ENCODE data around the gene NR1I2. TPM values are rescaled to one million over a fixed set of nuclear protein-coding genes. Genes with fewer than 3 reads are reported as not detected.

The NR1I2 gene
- total and polyA plus RNA-seq, 9 of the 15 experiments (the other 6 are each of a cell fraction or from before 2014, with no cell fraction given), result not detected

DNA sequence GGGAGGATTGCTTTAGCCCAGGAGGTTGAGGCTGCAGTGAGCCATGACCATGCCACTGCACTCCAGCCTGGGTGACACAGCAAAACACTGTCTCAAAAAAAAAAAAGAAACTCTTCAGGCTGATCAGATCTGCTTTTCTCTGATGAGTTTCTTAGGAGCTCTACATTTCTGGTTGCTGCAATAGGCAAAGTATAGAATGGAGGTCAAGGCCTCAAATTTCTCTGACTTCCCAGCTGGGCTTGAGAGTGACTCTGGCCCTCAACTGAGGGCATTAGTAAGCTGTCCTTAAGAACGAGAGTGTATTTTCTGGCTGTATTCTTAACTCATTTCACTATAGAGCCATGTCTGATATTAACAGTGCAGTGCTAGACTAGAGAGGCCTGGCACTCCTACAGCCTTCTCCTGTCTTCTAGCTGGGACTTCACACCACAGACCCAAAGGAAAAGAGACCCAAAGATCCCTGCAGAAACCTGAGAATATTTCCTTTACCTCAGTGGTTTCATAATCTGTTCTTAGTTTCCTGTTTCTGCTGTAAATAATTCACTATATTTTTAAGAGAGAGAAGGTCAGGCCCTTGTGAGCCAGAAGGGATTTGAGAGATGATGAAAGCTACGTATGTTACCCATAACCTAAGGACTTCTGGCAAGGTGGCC lies 2.0 kb upstream of the NR1I2 start:
- no peak for TF ChIP-seq NFATC3 (IDR thresholded peaks at IDR 0.05)
- peak; percentile 70 for TF ChIP-seq NFE2 (IDR thresholded peaks at IDR 0.05; ENCODE audit: low read depth)
- peak; percentile 84 for TF ChIP-seq ZNF384 (IDR thresholded peaks at IDR 0.05; ENCODE audit: low read depth, low read length)
- peak; percentile 51; the same call in 1 of the 2 replicates for TF ChIP-seq ZNF316 (IDR thresholded peaks at IDR 0.05)
- no peak for TF ChIP-seq HMG20B (CRISPR knock-in tag; IDR thresholded peaks at IDR 0.05)
- 0 out of 2 replicates have a peak, but pooled peaks have one; percentile 6 for TF ChIP-seq MAFK (IDR thresholded peaks at IDR 0.05; ENCODE audit: low read length)
- TF ChIP-seq MAFG (tag; conservative IDR thresholded peaks at IDR 0.05), result peak; percentile 48
- peak; percentile 50; the same call in 1 of the 2 replicates for TF ChIP-seq C11orf30 (IDR thresholded peaks at IDR 0.05; ENCODE audit: low read depth)
- peak; percentile 87 for TF ChIP-seq ZNF766 (CRISPR knock-in tag; conservative IDR thresholded peaks at IDR 0.05)
- Histone ChIP-seq H3K9me3 (replicated peaks; ENCODE audit: control insufficient read depth, insufficient read depth, low read depth, low read length) (no peaks in the 10 kb centered on the region; the same call in 1 of the 2 replicates), H3K4me1 (replicated peaks in 1 of 2; ENCODE audit: control insufficient read depth in 2 of 2, insufficient read depth in 2 of 2, low read length in 2 of 2) (peaks cover 0 to 14% of the 10 kb centered on the region in 2 experiments; a peak in 3 of 5 replicates), H3K27me3 (ENCODE audit: control insufficient read depth in 2 of 2, insufficient read depth in 2 of 2, low read length in 2 of 2) (no peaks in the 10 kb centered on the region), H4K20me1 (replicated peaks; ENCODE audit: control insufficient read depth, insufficient read depth, low read length) (no peaks in the 10 kb centered on the region), H3K79me2 (ENCODE audit: control insufficient read depth, insufficient read depth, low read length) (no peaks in the 10 kb centered on the region), H3K27ac (ENCODE audit: extremely low read depth, low read depth, low read length) (no peak overlapping the region), H3K4me3 (no peak overlapping the region), H3K9me1 (ENCODE audit: control insufficient read depth, insufficient read depth, low read length) (no peaks in the 10 kb centered on the region), H3K9ac (ENCODE audit: insufficient read depth in 1 of 2, low read depth in 2 of 2, low read length in 2 of 2) (no peak overlapping the region), H3K36me3 (ENCODE audit: control insufficient read depth, insufficient read depth, low read length) (no peaks in the 10 kb centered on the region), H3K4me2 (ENCODE audit: insufficient read depth, low read length) (no peak overlapping the region), H2AFZ (ENCODE audit: low read depth, low read length) (peak overlapping the region; percentile 72)
- DNase-seq (ENCODE audit: extremely low read depth in 1 of 4, low spot score in 3 of 4), result no peak
- POLR2A ChIA-PET, result no interaction called here
- 52% methylated on average over 2 of the region's 2 CpGs for WGBS (ENCODE audit: insufficient coverage, low coverage, missing lambda C conversion rate)
- peak; percentile 62 for ATAC-seq
- intact Hi-C loops (cut with micrococcal nuclease) (no loop called here), in situ Hi-C loops (cut with MboI) (no loop called here)
- FAIRE-seq, result no peak
- CTCF ChIA-PET (ENCODE audit: low intra/inter-chr PET ratio), result no interaction called here
- no TSS peak for BruUV-seq (replicated peaks)

Measured in K562 (cell line).